SH-SY5Y (cell line): ENCODE measurements around the gene PRELID1.

Experiments used
- GATA2 ChIP-seq: IDR thresholded peaks from 2 replicates; pipeline ENCODE4 v1.6.1; 2011; ENCODE audit warnings: mild to moderate bottlenecking, low read depth, low read length
- GATA3 ChIP-seq: IDR thresholded peaks from 2 replicates; pipeline ENCODE4 v1.6.1; 2011; ENCODE audit warnings: low read depth, mild to moderate bottlenecking, low read length, moderate library complexity

DNA sequence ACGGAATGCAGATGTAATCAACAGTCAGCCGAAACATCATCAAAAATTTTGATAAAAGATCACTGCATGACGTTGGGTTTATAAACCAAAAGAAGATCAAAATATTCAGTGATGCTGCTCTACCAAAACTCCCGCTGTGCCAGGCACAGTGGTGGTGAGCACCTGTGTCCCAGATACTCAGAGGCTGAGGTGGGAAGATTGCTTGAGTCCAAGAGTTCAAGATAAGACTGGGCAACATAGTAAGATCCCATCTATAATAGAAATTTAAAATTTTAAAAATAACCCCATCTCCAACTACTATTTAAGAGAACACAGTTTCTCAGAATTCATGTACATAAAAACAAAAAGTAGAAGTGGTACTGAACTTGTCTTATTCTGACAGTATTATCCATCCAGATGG, 44.1 kb downstream of the PRELID1 start:
- TF ChIP-seq GATA2, result no peak
- TF ChIP-seq GATA3, result no peak
